ENCODE measurements around the gene SRP72. TPM values are rescaled to one million over a fixed set of nuclear protein-coding genes. Genes with fewer than 3 reads are reported as not detected.
A peak's percentile ranks its signal among the peaks of the same experiment; 100 is the strongest.

The SRP72 gene
- total RNA-seq, 1 experiment from 2014 or later: 92.4 TPM

DNA sequence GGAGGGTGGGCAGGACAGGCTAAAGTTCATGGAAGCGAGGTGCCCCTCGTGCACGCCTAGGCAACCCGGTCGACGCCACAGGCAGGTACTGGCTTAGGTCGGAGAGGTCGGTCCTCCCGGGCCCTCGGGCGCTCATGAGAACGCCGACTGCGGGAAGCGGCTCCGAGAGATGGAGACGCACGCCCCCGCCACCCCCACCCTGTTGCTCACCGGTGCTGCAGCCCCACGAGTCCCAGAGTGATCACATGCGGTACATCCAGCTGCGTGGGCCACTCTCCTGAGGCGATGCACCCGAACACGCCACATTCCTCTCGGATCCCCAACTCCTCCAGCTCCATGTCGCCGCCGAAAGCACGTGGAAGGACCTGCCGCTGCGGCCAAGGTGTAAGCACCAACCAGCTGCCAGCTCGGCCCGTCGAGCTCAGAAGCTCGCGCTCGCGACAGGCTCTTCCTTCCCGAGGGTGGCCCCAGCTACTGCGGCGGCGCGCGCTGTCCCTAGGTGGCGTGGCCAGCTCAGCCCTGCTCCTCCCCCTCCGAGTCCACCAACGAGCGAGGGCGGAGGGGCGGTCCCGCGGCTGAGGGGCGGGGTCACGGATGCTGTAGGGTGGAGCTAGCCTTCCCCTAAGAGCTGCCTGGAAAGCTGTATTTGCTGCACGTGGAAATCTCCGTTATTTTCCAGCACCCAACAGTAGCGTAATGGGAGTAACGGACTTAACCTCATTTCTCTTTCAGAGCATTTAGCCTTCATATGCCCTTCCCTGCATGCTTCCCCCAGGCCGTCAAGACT, 32.1 kb upstream of the SRP72 start, which contains the start of gene PPAT:
Gene PPAT (minus strand): TSS at position 476 of the 787 bp plus-strand sequence. CDS start 138 bp downstream, at position 338.
- intact Hi-C loops (cut with micrococcal nuclease; ENCODE audit: unreplicated experiment): loop anchor here (2.0 kb wide), 1 partner anchor 25 kb away; no protein-coding TSS in a partner anchor
- CTCF ChIA-PET: no interaction called here
- POLR2A ChIA-PET (ENCODE audit: unreplicated experiment): interaction anchor here (0.5 to 1.5 kb wide), 6 partner anchors 10 to 206 kb away, joined by 3 to 13 read pairs (median 10); partner anchors contain the start of gene AASDH

DNA sequence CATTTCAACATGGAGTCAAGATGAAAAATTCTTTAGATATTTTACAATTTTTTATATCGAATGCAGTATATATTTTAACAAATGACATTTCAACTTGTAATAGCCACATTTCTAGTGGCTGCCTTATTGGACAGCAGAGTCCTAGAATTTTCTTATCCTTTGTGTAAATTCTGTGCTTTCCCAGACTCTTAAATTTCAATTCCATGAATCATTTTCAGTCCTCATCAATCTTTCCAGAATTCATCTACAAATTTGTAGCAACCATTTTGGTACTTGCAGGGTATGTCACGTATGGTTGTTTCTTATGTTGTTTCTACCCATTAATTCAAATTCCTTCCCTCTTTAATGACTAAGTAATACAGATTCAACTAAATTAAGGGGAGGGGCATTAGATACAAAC, 28.7 kb upstream of the SRP72 start:
- ChIA-PET CTCF (no interaction called here), POLR2A (ENCODE audit: unreplicated experiment) (no interaction called here)

More for the DNA sequence above, 32.1 kb upstream of the SRP72 start, which contains the start of gene PPAT:
- peak within 1 kb of the TSS; percentile 82 for H3K27ac ChIP-seq
- H3K4me1 ChIP-seq (replicated peaks; ENCODE audit: insufficient read depth): peaks cover 18% of the 10 kb centered on the region; the same call in 1 of the 2 replicates
- no peaks in the 10 kb centered on the region for H3K36me3 ChIP-seq (ENCODE audit: low read depth)
- peak; percentile 91 to 96 for DNase-seq
- peaks cover 8% of the 10 kb centered on the region for H4K20me1 ChIP-seq (ENCODE audit: insufficient read depth)
- peak within 1 kb of the TSS; percentile 97 for H3K4me2 ChIP-seq
- H3K4me3 ChIP-seq: peak within 1 kb of the TSS; percentile 98
- no peaks in the 10 kb centered on the region for H3K27me3 ChIP-seq (ENCODE audit: insufficient read depth, low read depth)
- TF ChIP-seq, protein P1, sequence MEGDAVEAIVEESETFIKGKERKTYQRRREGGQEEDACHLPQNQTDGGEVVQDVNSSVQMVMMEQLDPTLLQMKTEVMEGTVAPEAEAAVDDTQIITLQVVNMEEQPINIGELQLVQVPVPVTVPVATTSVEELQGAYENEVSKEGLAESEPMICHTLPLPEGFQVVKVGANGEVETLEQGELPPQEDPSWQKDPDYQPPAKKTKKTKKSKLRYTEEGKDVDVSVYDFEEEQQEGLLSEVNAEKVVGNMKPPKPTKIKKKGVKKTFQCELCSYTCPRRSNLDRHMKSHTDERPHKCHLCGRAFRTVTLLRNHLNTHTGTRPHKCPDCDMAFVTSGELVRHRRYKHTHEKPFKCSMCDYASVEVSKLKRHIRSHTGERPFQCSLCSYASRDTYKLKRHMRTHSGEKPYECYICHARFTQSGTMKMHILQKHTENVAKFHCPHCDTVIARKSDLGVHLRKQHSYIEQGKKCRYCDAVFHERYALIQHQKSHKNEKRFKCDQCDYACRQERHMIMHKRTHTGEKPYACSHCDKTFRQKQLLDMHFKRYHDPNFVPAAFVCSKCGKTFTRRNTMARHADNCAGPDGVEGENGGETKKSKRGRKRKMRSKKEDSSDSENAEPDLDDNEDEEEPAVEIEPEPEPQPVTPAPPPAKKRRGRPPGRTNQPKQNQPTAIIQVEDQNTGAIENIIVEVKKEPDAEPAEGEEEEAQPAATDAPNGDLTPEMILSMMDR (conservative IDR thresholded peaks at IDR 0.05): peak; percentile 30; the same call in 1 of the 2 replicates
- no peak for TF ChIP-seq EZH2 (IDR thresholded peaks at IDR 0.05; ENCODE audit: low read depth)
- peaks cover 87% of the 10 kb centered on the region for H3K79me2 ChIP-seq (ENCODE audit: low read depth)
- peaks cover 15% of the 10 kb centered on the region for H3F3A ChIP-seq (ENCODE audit: insufficient read depth, low read depth)
- peak within 1 kb of the TSS; percentile 86 for H2AFZ ChIP-seq
- no peaks in the 10 kb centered on the region for H3K9me2 ChIP-seq (ENCODE audit: insufficient read depth)
- H3K9me3 ChIP-seq (ENCODE audit: insufficient read depth, low read depth): no peaks in the 10 kb centered on the region
- BruUV-seq (replicated peaks): no TSS peak

DNA sequence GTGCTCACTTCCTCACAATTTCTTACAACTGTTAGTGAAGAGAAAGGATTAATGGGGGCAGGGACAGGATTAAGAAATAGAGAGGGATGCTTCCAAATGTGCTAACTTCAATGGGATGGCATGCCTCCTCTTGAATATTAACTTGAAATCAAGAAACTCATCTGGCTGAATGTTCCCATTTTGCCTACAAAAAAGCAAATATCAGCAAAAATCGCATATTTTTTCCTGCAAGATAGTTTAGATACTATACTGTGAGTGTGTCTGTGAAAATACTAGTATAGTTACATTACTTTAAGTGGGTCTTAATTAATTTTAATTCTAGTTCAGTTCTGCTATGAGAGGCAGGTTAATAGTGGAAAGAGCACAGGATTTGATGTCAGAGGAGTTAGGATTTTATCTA, 26.4 kb upstream of the SRP72 start:
- Histone ChIP-seq H2AFZ (no peak overlapping the region), H4K20me1 (ENCODE audit: insufficient read depth) (peaks cover 18% of the 10 kb centered on the region), H3K36me3 (ENCODE audit: low read depth) (peaks cover 15% of the 10 kb centered on the region), H3K27me3 (ENCODE audit: insufficient read depth, low read depth) (no peaks in the 10 kb centered on the region), H3K9me3 (ENCODE audit: insufficient read depth, low read depth) (no peaks in the 10 kb centered on the region), H3F3A (ENCODE audit: insufficient read depth, low read depth) (no peaks in the 10 kb centered on the region), H3K4me1 (replicated peaks; ENCODE audit: insufficient read depth) (0 out of 2 replicates have a peak, but pooled peaks cover 11% of the 10 kb centered on the region), H3K4me3 (no peak overlapping the region), H3K27ac (no peak overlapping the region), H3K79me2 (ENCODE audit: low read depth) (peaks cover 86% of the 10 kb centered on the region), H3K9me2 (ENCODE audit: insufficient read depth) (no peaks in the 10 kb centered on the region), H3K4me2 (0 out of 2 replicates have a peak overlapping the region, but pooled peaks have one; percentile 10)
- ChIA-PET POLR2A (ENCODE audit: unreplicated experiment) (no interaction called here), CTCF (no interaction called here)
- intact Hi-C loops (cut with micrococcal nuclease; ENCODE audit: unreplicated experiment): no loop called here
- BruUV-seq (replicated peaks): no TSS peak
- no peak for DNase-seq
- TF ChIP-seq, protein P1 (conservative IDR thresholded peaks at IDR 0.05): no peak
- TF ChIP-seq EZH2 (IDR thresholded peaks at IDR 0.05; ENCODE audit: low read depth): no peak

More for the DNA sequence above, 28.7 kb upstream of the SRP72 start:
- no peaks in the 10 kb centered on the region for H3K9me3 ChIP-seq (ENCODE audit: insufficient read depth, low read depth)
- no peaks in the 10 kb centered on the region for H3K9me2 ChIP-seq (ENCODE audit: insufficient read depth)
- no peak overlapping the region for H3K4me3 ChIP-seq
- H3K4me1 ChIP-seq (replicated peaks; ENCODE audit: insufficient read depth): 0 out of 2 replicates have a peak, but pooled peaks cover 11% of the 10 kb centered on the region
- no peak for DNase-seq
- H4K20me1 ChIP-seq (ENCODE audit: insufficient read depth): peaks cover 17% of the 10 kb centered on the region
- BruUV-seq (replicated peaks): no TSS peak
- H3K27ac ChIP-seq: no peak overlapping the region
- peak overlapping the region; percentile 47; the same call in 1 of the 2 replicates for H3K4me2 ChIP-seq
- peaks cover 15% of the 10 kb centered on the region for H3F3A ChIP-seq (ENCODE audit: insufficient read depth, low read depth)
- TF ChIP-seq, protein P1 (conservative IDR thresholded peaks at IDR 0.05): no peak
- TF ChIP-seq EZH2 (IDR thresholded peaks at IDR 0.05; ENCODE audit: low read depth): no peak
- no peak overlapping the region for H2AFZ ChIP-seq
- peaks cover 84% of the 10 kb centered on the region for H3K79me2 ChIP-seq (ENCODE audit: low read depth)
- intact Hi-C loops (cut with micrococcal nuclease; ENCODE audit: unreplicated experiment): no loop called here
- peaks cover 14% of the 10 kb centered on the region for H3K36me3 ChIP-seq (ENCODE audit: low read depth)
- no peaks in the 10 kb centered on the region for H3K27me3 ChIP-seq (ENCODE audit: insufficient read depth, low read depth)

All from PC-9 (cell line).